GM13977 (cell line): Measurements from ENCODE around the gene TOMM6.

Source experiments
- DNase-seq: peaks from one replicate; pipeline ENCODE4 v3.0.0; 2012; ENCODE audit warnings: low spot score
- in situ Hi-C: fragments of 300-500 bp; cut with MboI; formaldehyde crosslinking; loops from one replicate; pipeline ENCODE4 v1.12.0; 2022; ENCODE audit warnings: low sequenced_read_pairs, low pct_unique_long_range_greater_than_20kb, mixed read lengths, inconsistent platforms; ENCODE audit not compliant: unreplicated experiment
- TF ChIP-seq, protein P1 (sequence below): IDR thresholded peaks from 2 replicates; pipeline ENCODE4 v1.5.1; 2012; ENCODE audit warnings: mild to moderate bottlenecking, control low read depth; ENCODE audit not compliant: insufficient read depth; ENCODE audit errors: extremely low read depth, missing control alignments

The TOMM6 gene

DNA sequence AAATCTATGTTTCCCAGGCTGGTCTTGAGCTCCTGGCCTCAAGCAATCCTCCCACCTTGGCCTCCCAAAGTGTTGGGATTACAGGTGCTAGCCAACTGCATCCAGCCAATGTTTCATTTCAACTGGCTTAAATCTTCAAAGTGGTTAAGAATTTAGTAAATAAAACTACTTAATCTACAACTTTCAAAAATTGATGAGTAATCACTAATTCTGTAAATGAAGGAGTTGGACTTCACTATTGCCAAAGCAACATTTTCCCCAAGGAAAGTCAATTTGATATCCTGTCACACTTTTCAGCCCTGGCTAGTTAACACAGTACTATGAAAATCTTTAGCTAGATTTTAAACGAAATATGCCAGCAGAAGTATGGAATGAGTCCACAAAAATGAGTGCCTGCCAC, 3.8 kb downstream of the TOMM6 start:
- TF ChIP-seq, protein P1, sequence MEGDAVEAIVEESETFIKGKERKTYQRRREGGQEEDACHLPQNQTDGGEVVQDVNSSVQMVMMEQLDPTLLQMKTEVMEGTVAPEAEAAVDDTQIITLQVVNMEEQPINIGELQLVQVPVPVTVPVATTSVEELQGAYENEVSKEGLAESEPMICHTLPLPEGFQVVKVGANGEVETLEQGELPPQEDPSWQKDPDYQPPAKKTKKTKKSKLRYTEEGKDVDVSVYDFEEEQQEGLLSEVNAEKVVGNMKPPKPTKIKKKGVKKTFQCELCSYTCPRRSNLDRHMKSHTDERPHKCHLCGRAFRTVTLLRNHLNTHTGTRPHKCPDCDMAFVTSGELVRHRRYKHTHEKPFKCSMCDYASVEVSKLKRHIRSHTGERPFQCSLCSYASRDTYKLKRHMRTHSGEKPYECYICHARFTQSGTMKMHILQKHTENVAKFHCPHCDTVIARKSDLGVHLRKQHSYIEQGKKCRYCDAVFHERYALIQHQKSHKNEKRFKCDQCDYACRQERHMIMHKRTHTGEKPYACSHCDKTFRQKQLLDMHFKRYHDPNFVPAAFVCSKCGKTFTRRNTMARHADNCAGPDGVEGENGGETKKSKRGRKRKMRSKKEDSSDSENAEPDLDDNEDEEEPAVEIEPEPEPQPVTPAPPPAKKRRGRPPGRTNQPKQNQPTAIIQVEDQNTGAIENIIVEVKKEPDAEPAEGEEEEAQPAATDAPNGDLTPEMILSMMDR, result no peak
- in situ Hi-C loops, result no loop called here
- DNase-seq, result no peak

DNA sequence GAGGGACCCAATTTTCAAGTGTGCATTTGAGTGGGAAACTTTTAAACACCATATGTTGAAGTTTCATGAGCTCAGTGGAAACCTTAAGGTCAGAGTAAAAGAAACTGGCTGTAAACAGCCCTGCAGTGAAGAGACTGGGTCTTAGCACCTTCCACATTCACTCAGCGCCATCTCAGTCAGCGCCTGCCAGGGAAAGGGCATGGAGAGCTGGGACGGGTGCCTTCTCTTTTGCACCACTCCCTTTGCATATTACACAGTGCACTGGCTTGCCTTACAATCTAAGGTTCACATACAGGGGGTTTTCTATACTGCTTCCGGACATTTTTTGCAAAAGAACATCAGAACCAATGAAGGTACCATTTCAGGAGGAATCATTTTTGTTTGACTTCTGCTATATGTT, 4.5 kb downstream of the TOMM6 start:
- in situ Hi-C loops, result no loop called here
- TF ChIP-seq, protein P1, result no peak
- DNase-seq, result no peak

DNA sequence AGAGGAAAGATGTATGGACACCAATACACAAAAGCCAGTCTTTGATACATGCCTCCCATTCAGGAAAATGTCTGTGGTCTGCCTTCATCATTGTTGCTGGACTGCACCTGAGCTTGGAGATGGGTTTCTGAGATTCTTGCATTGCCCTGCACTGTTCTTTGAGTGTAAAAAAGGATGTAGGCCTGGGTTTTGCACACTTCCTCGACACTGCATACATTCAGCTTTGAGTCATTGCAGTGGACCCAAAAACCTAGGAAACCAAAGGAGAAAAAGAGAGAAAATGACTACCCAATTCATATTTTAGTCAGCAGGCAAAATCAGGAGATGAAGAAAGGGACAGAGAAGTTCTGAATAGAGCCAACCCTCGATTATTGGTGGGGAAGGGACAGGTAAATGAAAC, 9.0 kb downstream of the TOMM6 start:
- TF ChIP-seq, protein P1, result no peak
- in situ Hi-C loops, result no loop called here

DNA sequence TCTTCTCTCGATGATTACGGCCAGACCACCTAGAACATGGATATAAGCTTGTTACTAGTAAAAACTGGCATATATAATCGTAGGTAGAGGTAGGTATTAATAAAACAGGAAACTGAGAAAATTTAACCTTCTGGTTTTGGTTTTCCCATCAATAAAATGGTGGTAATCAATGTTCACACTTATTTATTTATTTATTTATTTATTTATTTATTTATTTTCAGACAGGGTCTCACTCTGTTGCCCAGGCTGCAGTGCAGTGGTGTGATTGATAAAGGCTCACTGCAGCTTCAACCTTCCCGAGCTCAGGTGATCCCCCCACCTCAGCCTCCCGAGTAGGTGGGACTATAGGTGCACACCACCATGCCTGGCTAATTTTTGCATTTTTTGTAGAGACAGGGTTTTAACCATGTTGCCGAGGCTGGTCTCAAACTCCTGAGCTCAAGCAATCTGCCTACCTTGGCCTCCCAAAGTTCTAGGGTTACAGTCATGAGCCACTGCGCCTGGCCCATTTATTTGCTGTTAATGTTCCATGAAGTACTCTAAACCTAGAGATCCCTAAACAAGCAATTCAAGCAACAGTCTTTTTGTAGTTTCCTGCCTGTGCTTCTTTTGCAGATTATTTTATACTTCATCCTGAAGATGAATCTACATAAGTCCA, 11.5 kb downstream of the TOMM6 start:
- TF ChIP-seq, protein P1, result no peak
- in situ Hi-C loops, result no loop called here
- DNase-seq, result no peak

More for the DNA sequence above, 9.0 kb downstream of the TOMM6 start:
- DNase-seq, result no peak

DNA sequence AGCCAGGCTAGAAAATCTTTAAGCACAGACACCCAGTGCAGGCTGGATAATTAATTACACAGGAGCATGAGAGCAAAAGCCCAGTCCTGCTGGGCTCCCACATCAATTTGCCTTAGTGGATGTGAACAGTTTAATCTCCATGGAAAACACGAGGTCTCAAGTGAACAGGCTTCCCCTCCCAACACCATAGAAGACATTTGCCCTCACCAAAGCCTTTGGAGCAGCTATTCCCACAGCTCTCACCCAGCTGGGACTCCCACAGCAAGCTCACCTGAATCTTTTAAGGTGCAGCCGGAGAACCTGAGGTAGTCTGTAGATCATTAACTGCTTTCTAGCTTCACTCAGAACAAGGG, 12.0 kb downstream of the TOMM6 start:
- TF ChIP-seq, protein P1, result no peak
- in situ Hi-C loops, result no loop called here
- DNase-seq, result no peak

DNA sequence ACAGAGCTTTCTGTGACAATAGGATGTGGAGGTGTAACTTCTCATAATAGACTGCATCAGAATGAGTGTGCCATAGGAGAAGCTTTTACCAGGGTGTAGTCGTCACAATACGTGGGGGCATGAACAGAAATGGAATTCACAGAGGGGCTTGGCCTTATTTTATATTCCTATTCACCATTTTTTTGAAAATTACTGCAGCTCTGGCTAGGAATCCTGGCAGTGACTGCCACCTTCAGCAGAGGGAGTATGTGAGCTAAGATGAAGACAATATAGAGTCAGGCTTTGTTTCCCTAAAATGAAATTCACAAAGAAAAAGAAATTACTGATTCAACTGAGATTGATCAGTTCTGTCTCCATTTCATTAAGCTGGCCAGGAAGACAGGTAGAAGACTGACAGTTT, 13.9 kb downstream of the TOMM6 start:
- no peak for DNase-seq
- TF ChIP-seq, protein P1, result peak; percentile 48
- in situ Hi-C loops, result no loop called here
